AG20443 (cell line): ENCODE results near the gene MVB12A.

Source experiments
- DNase-seq: peaks from one replicate; pipeline ENCODE4 v3.0.0; 2012; ENCODE audit warnings: low spot score, mixed read lengths

The MVB12A gene

GRCh38 chr19:17404621-17405249 is 15.1 kb upstream of the MVB12A start:
- no peak for DNase-seq

GRCh38 chr19:17405250-17406045 is 14.4 kb upstream of the MVB12A start, which contains the start of gene BST2:
BST2 (minus strand) TSS chr19:17405630; CDS start chr19:17405575, 55 bp downstream.
- peak; percentile 64 for DNase-seq

GRCh38 chr19:17406046-17406886 is 13.6 kb upstream of the MVB12A start:
- DNase-seq, result no peak

GRCh38 chr19:17406887-17407196 is 13.0 kb upstream of the MVB12A start:
- no peak for DNase-seq

- no peak for DNase-seq
Observed at GRCh38 chr19:17409990-17410389, 9.9 kb upstream of the MVB12A start.

DNA sequence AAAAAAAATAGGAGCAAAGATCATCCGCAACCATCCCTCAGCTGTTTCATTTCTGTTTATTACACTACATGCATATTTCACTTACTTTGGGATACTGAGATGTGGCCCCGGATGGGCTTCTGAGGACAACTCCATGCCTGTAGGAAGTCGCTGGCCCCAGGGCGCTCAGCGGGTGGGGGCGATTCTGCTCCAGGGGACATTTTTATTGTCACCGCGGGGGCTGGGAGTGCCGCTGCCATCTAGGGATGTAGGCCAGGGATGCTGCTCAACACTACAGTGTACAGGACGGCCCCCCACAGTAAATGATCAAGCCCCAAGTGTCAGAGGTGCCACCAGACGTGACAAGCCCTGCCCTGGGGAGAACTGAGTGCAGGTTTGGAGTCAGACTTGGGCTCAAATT is 8.0 kb upstream of the MVB12A start:
- no peak for DNase-seq

- DNase-seq, result no peak
Observed at GRCh38 chr19:17414097-17414496, 5.8 kb upstream of the MVB12A start.

DNA sequence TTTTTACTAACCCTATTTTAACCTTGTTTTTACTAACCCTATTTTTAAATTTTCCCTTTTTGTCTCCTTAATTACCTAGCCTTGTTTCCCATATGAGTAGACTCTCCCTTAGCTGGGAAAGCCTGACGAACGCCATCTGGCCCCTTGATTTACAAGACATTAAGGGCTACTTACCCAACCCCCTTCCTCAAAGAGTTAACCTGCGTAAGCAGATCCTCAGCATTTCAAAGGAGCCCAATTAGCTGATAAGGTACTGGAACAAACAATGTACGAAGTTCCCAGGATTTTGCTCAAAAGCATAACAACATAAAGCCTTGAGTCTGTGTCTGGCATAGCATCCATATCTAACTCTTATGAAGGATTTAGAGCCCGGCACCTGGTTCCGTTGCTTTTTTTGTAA is 4.7 kb upstream of the MVB12A start:
- no peak for DNase-seq

DNA sequence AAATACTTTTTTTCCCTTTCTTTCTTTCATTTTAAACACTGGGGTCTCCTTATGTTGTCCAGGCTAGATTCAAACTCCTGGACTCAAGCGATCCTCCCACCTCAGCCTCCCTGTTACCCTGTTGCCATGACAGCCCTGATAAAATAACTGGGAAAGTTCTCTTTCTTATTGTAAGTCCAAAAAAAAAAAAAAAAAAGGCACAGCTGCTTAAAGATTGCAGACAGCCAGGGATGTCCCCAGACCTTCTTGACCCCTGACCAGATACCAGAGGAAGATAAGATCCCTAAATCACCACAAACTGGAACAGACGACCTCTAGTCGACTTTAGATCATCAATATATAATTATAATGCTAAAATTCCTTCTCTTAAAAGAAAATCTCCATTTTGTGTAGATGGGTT is 1.1 kb upstream of the MVB12A start:
- DNase-seq, result no peak

DNA sequence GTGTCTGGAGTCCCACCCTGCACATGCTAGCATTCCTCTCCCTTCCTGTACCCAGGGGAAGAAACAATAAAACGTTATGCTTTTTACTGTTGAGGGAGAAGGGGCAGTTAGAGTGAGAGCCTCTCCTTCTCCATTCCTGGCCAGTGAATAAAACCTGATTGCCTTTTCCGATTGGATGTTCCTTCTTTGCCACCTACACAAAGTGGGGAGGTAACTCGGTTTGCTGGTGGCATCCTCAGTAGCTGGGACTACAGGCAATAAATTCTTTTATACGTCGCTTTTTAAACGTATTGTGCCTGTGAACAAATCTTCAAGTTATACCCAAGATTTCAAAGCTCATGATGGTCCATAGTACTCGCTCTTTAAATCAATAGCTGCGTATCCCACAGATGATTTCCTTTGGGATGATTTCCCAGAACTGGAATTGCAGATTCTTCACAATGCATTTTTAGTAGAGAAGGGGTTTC is 660 bp upstream of the MVB12A start:
- DNase-seq, result peak; percentile 3

DNA sequence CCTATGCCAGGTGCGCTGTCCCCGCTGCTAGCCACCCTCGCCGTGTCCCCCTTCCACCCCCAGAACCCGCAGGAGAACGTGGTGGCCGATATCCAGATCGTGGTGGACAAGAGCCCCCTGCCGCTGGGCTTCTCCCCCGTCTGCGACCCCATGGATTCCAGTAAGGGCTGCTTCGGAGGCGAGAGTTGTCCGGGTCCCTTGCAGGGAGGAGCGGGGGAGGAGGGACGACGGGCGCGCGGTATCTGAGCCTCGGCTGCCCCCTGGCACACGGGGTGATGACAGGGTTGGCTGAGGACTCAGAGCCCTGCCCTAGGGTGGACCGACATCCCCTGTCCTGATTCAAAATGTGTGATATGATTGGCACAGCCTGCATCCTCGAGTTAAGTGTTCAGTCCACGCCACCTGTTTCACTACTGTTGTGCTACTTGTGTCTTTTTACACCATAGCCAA is 653 bp downstream of the MVB12A start:
- DNase-seq, result peak; percentile 52

DNA sequence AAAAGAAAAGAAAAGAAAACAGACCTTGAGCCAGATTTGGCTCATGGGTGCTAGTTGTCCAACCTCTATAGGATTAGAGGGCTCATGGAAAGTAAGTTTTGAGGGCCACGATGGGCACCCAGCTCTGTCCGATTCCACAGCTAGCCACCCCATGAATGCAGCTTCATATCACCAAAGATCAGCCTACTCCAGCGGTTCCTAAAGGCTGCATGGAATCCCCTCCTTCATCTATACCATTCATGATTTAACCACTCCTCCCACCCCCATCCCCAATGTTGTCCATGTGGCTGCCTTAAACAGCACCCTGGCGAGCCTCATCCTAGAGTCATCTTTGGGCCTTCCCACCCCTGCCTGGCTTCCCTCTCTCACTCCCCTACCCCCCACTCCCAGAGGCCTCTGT is 2.1 kb downstream of the MVB12A start:
- DNase-seq, result no peak

DNA sequence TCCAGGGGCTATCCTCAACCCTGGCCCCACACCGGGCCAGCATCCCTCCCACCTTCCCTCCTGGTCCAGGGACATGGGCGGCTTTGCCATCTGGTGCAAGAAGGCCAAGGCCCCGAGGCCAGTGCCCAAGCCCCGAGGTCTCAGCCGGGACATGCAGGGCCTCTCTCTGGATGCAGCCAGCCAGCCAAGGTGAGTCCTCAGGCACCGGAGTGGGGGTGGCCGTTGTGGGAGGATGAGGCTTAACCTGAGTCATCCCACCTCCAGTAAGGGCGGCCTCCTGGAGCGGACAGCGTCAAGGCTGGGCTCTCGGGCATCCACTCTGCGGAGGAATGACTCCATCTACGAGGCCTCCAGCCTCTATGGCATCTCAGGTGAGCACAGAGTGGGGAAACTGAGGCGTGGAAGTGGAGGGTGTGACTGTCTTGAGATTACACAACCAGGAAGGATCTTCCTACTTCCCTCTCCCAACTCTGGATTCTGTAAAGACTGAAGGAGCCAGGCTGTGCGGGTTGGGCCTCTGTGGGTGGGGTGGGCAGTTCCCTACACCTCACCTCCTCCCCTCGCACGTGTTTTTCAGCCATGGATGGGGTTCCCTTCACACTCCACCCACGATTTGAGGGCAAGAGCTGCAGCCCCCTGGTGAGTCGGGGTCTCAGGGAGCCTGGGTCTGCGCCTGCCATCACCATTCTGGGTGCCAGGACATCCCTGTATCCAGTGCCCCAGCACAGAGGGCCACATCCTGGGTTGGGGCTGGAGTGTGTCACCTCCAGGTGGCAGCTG is 3.8 kb downstream of the MVB12A start:
- DNase-seq, result peak; percentile 1

GRCh38 chr19:17424743-17425365 is 5.0 kb downstream of the MVB12A start:
- peak; percentile 62 for DNase-seq

GRCh38 chr19:17429641-17430113 is 9.8 kb downstream of the MVB12A start:
- no peak for DNase-seq

DNA sequence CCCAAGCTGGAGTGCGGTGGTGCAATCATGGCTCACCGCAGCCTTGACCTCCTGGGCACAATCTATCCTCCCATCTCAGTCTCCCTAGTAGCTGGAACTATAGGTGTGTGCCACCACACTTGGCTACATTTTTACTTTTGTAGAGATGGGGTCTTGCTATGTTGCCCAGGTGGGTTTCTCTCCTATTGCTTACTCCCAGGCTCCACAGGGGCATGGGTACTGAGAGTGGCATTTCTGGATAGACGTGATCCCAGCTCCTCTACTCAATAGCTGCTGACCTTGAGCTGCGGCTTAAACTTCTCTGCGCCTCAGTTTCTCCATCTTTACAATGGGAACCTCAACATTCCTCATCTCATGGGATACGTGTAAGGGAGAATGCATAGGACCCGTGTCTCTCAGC is 11.6 kb downstream of the MVB12A start:
- no peak for DNase-seq

DNA sequence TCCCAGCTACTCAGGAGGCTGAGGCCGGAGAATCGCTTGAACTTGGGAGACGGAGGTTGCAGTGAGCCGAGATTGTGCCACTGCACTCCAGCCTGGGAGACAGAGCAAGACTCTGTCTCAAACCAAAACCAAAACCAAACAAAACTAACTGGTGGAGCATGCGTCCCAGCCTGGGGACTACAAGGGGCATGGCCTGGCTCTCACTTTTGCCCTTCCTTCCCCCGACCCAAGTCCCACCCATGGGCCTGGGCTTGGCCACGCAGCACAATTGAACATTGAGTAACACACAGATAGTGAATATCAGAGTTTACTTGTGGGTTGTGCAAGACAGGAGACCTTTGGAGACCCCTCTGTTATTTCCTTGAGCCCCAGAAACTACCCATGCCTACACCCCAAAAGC is 15.4 kb downstream of the MVB12A start:
- DNase-seq, result no peak

DNA sequence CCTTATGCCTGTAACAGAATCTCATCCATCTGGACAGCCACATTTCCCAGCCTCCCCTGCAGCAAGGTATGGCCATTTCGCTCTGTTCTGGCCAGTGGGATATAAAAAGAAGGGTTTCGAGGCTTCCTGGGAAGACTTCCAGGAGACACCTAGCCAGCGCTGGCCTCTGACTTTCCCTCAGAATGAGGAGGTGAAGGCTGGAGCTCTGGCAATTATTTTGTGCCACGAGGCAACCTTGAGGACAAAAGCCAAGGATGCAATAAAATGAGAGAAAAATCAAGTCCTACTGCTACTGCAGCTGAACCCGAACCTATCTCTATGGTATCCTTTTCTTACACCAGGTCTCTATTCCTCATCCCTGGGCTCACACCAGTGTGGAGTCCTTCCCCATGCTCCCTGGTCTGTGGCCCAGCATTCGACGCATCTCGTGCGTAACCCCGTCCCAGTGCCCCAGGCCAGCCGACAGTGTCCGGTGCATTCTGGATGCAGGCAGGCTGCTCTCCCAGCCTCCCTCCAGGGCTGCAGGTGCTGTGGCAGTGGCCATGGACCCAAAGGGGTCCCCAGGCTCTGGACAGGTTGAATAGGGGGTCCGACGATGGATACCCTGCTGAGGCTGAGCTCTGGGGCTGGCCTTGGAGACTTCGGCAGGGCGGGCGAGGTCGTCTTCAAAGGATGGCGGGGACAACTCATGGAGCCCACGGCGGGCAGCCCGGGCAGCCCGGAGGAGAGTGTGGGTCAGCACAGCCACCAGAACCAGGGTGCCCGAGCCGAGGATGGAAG is 16.4 kb downstream of the MVB12A start:
- DNase-seq, result no peak

- DNase-seq, result no peak
Observed at GRCh38 chr19:17436874-17437267, 17.0 kb downstream of the MVB12A start.

DNA sequence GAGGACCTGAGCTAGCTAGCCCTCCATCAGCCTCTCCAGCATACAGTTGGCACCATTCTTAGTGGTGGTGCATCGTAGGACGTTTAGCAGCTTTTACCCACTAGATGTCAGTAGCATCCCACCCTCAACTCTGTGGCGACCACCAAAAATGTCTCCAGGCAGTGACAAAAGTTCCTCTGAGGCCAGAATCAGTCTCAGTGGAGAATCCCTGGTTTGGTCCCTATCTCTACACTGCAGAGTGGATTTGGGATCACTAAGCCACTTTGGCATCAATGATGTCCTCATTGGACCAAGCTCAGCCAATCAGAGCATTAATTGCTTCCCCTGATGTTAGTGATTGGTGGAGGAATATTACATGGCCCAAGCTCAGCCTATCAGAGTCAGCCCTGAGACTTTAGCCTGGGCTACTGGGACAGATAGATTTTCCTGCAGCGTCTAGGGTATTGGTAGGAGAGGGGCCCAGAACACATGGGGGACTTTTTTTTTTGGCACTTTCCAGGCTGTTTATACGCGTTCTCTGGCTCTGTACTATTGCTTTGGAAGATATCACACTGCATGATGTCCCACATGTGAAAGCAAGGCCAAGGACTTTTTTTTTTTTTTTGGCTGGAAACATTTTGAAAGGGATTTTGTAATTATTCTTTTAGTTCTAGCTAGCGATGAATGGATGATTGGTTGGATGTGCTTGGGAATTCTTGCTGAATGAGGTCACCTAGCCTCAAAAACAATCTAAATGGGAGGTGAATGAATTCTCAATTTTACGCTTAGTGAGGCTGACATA is 21.6 kb downstream of the MVB12A start:
- peak; percentile 44 for DNase-seq
